Uterus (tissue), 4 donors: ENCODE data around the gene ENKUR. TPM values are rescaled to one million over a fixed set of nuclear protein-coding genes. Genes with fewer than 3 reads are reported as not detected.
"Not testable (repeated sequence)": the region's sequence is repeated elsewhere in the genome, so short reads cannot be mapped to it uniquely, and the experiment has no call there.

ENCODE experiments used
- DNase-seq, 2 donors: peaks; one replicate each; pipeline ENCODE4 v3.0.0-alpha.2; 2019 to 2020
- H3K27ac ChIP-seq, 2 donors: fragments of 200-600 bp; sonication (generic); 1 replicate in 1 of 2; 2 replicates in 1 of 2; pipeline ENCODE4 v1.5.1; 2016 to 2018
- H3K27me3 ChIP-seq, 2 donors: fragments of 200-600 bp; sonication (generic); one replicate each; pipeline ENCODE4 v1.5.1; 2018 to 2019; ENCODE audit warnings: control low read depth in 1 of 2
- H3K36me3 ChIP-seq, 2 donors: fragments of 200-600 bp; sonication (generic); one replicate each; pipeline ENCODE4 v1.5.1; 2019; ENCODE audit warnings: control low read depth in 1 of 2
- H3K4me1 ChIP-seq, 2 donors: fragments of 200-600 bp; sonication (generic); one replicate each; pipeline ENCODE4 v1.5.1; 2018 to 2019; ENCODE audit warnings: control low read depth in 1 of 2
- H3K4me3 ChIP-seq, 2 donors: fragments of 200-600 bp; sonication (generic); 1 replicate in 1 of 2; 2 replicates in 1 of 2; pipeline ENCODE4 v1.5.1; 2018 to 2019; ENCODE audit warnings: mild to moderate bottlenecking in 1 of 2
- H3K9me3 ChIP-seq, 2 donors: fragments of 200-600 bp; sonication (generic); one replicate each; pipeline ENCODE4 v1.5.1; 2019; ENCODE audit warnings: control low read depth in 1 of 2
- CTCF ChIP-seq, 4 experiments: fragments of 200-600 bp in 2 of 4; fragments of 450-650 bp in 2 of 4; sonication (generic) in 2 of 4; IDR thresholded peaks; one replicate each; pipeline ENCODE4 v1.5.1; 2016 to 2019; ENCODE audit warnings: antibody characterized with exemption in 4 of 4, mild to moderate bottlenecking in 2 of 4, moderate library complexity in 1 of 4
- POLR2A ChIP-seq, 2 donors: fragments of 450-650 bp; IDR thresholded peaks; one replicate each; pipeline ENCODE4 v1.6.1; 2016; ENCODE audit warnings: antibody characterized with exemption in 2 of 2, mild to moderate bottlenecking in 1 of 2, moderate library complexity in 1 of 2
- intact Hi-C: fragments of 100-400 bp; cut with DNase I; formaldehyde crosslinking; loops from one replicate; pipeline ENCODE4 v1.15.1; 2023; ENCODE audit warnings: low total_unique reads
- total RNA-seq, 4 donors: library from RNA; depleted of rRNA in 3 of 4; stranded (reverse); fragments of >200 nt in 3 of 4; gene quantifications; one replicate each; pipeline versions ENCODE4 v1.1.0 to v1.2.4, GENCODE V29; 2014 to 2023
- donor health status: DM: yes; HTN: yes; CAD: no.

ENKUR gene
- total RNA-seq, 4 donors from 2014 or later = 0.73 to 10.0 (median 2.3) TPM; not detected in 1

GRCh38 chr10:25017661-25018060, 1.7 kb upstream of the ENKUR start:
- intact Hi-C loops = no loop called here
- no peaks in the 10 kb centered on the region for H3K9me3 ChIP-seq
- H3K4me3 ChIP-seq = peak overlapping the region; percentile 65 to 68
- no peaks in the 10 kb centered on the region for H3K4me1 ChIP-seq
- TF ChIP-seq POLR2A (IDR thresholded peaks at IDR 0.05) = no peak
- TF ChIP-seq CTCF (IDR thresholded peaks at IDR 0.05) = no peak
- H3K27me3 ChIP-seq = no peaks in the 10 kb centered on the region
- peak overlapping the region; percentile 91 to 94 for H3K27ac ChIP-seq
- H3K36me3 ChIP-seq = no peaks in the 10 kb centered on the region
- DNase-seq = no peak

GRCh38 chr10:25017154-25017590, 1.2 kb upstream of the ENKUR start:
- no peak for TF ChIP-seq CTCF (IDR thresholded peaks at IDR 0.05)
- no peak for TF ChIP-seq POLR2A (IDR thresholded peaks at IDR 0.05)
- no peaks in the 10 kb centered on the region for H3K4me1 ChIP-seq
- H3K27me3 ChIP-seq = no peaks in the 10 kb centered on the region
- H3K9me3 ChIP-seq = no peaks in the 10 kb centered on the region
- intact Hi-C loops = no loop called here
- H3K4me3 ChIP-seq = peak overlapping the region; percentile 65 to 68
- no peaks in the 10 kb centered on the region for H3K36me3 ChIP-seq
- no peak for DNase-seq
- H3K27ac ChIP-seq = peak overlapping the region; percentile 91 to 94

GRCh38 chr10:25016376-25017153, 607 bp upstream of the ENKUR start, which contains the start of gene THNSL1:
TSS of gene THNSL1 (plus strand) at chr10:25016612. CDS start at chr10:25023224, 6,612 bp downstream.
- intact Hi-C loops = no loop called here

GRCh38 chr10:25014579-25014978, 1.4 kb downstream of the ENKUR start:
- TF ChIP-seq CTCF (IDR thresholded peaks at IDR 0.05) (no peak), POLR2A (IDR thresholded peaks at IDR 0.05) (no peak)
- no peak overlapping the region for H3K27ac ChIP-seq
- H3K36me3 ChIP-seq = no peaks in the 10 kb centered on the region
- H3K4me1 ChIP-seq = no peaks in the 10 kb centered on the region
- H3K27me3 ChIP-seq = no peaks in the 10 kb centered on the region
- no peak for DNase-seq
- no peak overlapping the region for H3K4me3 ChIP-seq
- no peaks in the 10 kb centered on the region for H3K9me3 ChIP-seq
- intact Hi-C loops = no loop called here

More at GRCh38 chr10:25016376-25017153, 607 bp upstream of the ENKUR start, which contains the start of gene THNSL1:
- peak within 1 kb of the TSS; percentile 65 to 68 for H3K4me3 ChIP-seq
- no peaks in the 10 kb centered on the region for H3K36me3 ChIP-seq
- H3K27me3 ChIP-seq = no peaks in the 10 kb centered on the region
- H3K4me1 ChIP-seq = no peaks in the 10 kb centered on the region
- H3K9me3 ChIP-seq = no peaks in the 10 kb centered on the region
- DNase-seq = peak; percentile 97 to 98
- peak within 1 kb of the TSS; percentile 91 to 94 for H3K27ac ChIP-seq
- TF ChIP-seq POLR2A (IDR thresholded peaks at IDR 0.05) (peak; percentile 27 to 85), CTCF (IDR thresholded peaks at IDR 0.05) (peak in 1 of 4 experiments; percentile 10)

- not testable (repeated sequence) for H3K4me3 ChIP-seq
Observed at GRCh38 chr10:25011591-25011990, 4.4 kb downstream of the ENKUR start.

More at GRCh38 chr10:25011591-25011990, 4.4 kb downstream of the ENKUR start:
- intact Hi-C loops, H3K36me3 ChIP-seq, H3K27me3 ChIP-seq, H3K27ac ChIP-seq, H3K4me1 ChIP-seq, DNase-seq, H3K9me3 ChIP-seq: not testable (repeated sequence)
